Measurements from ENCODE around the gene DDX10.

Gene DDX10

GRCh38 chr11:108852701-108853100 is 187.8 kb downstream of the DDX10 start:
- H3K36me3 ChIP-seq (ENCODE audit: control insufficient read depth, insufficient read depth, low read length) = peaks cover 4% of the 10 kb centered on the region
- no peaks in the 10 kb centered on the region for H3K27me3 ChIP-seq (ENCODE audit: control insufficient read depth, insufficient read depth, low read length)
- H3K9me3 ChIP-seq (ENCODE audit: control insufficient read depth, insufficient read depth, low read length) = no peaks in the 10 kb centered on the region
- H3K4me1 ChIP-seq (ENCODE audit: control insufficient read depth, insufficient read depth, low read length) = peaks cover 5% of the 10 kb centered on the region; the same call in 1 of the 2 replicates
- H3K27ac ChIP-seq (ENCODE audit: low read depth, low read length) = no peak overlapping the region
- H3K9ac ChIP-seq (ENCODE audit: low read depth, low read length) = no peak overlapping the region
- no peak overlapping the region for H3K4me3 ChIP-seq (ENCODE audit: low read depth, low read length)

GRCh38 chr11:108853151-108853550 is 188.3 kb downstream of the DDX10 start:
- Histone ChIP-seq H3K9ac (ENCODE audit: low read depth, low read length) (no peak overlapping the region), H3K27me3 (ENCODE audit: control insufficient read depth, insufficient read depth, low read length) (no peaks in the 10 kb centered on the region), H3K36me3 (ENCODE audit: control insufficient read depth, insufficient read depth, low read length) (peaks cover 4% of the 10 kb centered on the region), H3K27ac (ENCODE audit: low read depth, low read length) (no peak overlapping the region), H3K4me1 (ENCODE audit: control insufficient read depth, insufficient read depth, low read length) (peaks cover 5% of the 10 kb centered on the region; the same call in 1 of the 2 replicates), H3K4me3 (ENCODE audit: low read depth, low read length) (no peak overlapping the region), H3K9me3 (ENCODE audit: control insufficient read depth, insufficient read depth, low read length) (no peaks in the 10 kb centered on the region)

GRCh38 chr11:108853864-108854263 is 189.0 kb downstream of the DDX10 start:
- H3K4me1 ChIP-seq (ENCODE audit: control insufficient read depth, insufficient read depth, low read length) = peaks cover 12% of the 10 kb centered on the region
- peaks cover 4% of the 10 kb centered on the region for H3K36me3 ChIP-seq (ENCODE audit: control insufficient read depth, insufficient read depth, low read length)
- no peak overlapping the region for H3K4me3 ChIP-seq (ENCODE audit: low read depth, low read length)
- H3K9me3 ChIP-seq (ENCODE audit: control insufficient read depth, insufficient read depth, low read length) = no peaks in the 10 kb centered on the region
- no peaks in the 10 kb centered on the region for H3K27me3 ChIP-seq (ENCODE audit: control insufficient read depth, insufficient read depth, low read length)
- no peak overlapping the region for H3K9ac ChIP-seq (ENCODE audit: low read depth, low read length)
- no peak overlapping the region for H3K27ac ChIP-seq (ENCODE audit: low read depth, low read length)

- Histone ChIP-seq H3K9ac (ENCODE audit: low read depth, low read length) (no peak overlapping the region), H3K4me1 (ENCODE audit: control insufficient read depth, insufficient read depth, low read length) (peaks cover 15% of the 10 kb centered on the region), H3K9me3 (ENCODE audit: control insufficient read depth, insufficient read depth, low read length) (no peaks in the 10 kb centered on the region), H3K36me3 (ENCODE audit: control insufficient read depth, insufficient read depth, low read length) (peaks cover 4% of the 10 kb centered on the region), H3K27ac (ENCODE audit: low read depth, low read length) (no peak overlapping the region), H3K27me3 (ENCODE audit: control insufficient read depth, insufficient read depth, low read length) (no peaks in the 10 kb centered on the region), H3K4me3 (ENCODE audit: low read depth, low read length) (no peak overlapping the region)
Observed at GRCh38 chr11:108854346-108854745, 189.5 kb downstream of the DDX10 start.

- H3K4me3 ChIP-seq (ENCODE audit: low read depth, low read length) = no peak overlapping the region
- H3K27me3 ChIP-seq (ENCODE audit: control insufficient read depth, insufficient read depth, low read length) = no peaks in the 10 kb centered on the region
- no peak overlapping the region for H3K27ac ChIP-seq (ENCODE audit: low read depth, low read length)
- no peaks in the 10 kb centered on the region for H3K9me3 ChIP-seq (ENCODE audit: control insufficient read depth, insufficient read depth, low read length)
- H3K4me1 ChIP-seq (ENCODE audit: control insufficient read depth, insufficient read depth, low read length) = peaks cover 15% of the 10 kb centered on the region
- H3K9ac ChIP-seq (ENCODE audit: low read depth, low read length) = no peak overlapping the region
- peaks cover 4% of the 10 kb centered on the region for H3K36me3 ChIP-seq (ENCODE audit: control insufficient read depth, insufficient read depth, low read length)
Observed at GRCh38 chr11:108857382-108857781, 192.5 kb downstream of the DDX10 start.

GRCh38 chr11:108858622-108859021 is 193.8 kb downstream of the DDX10 start:
- H3K27me3 ChIP-seq (ENCODE audit: control insufficient read depth, insufficient read depth, low read length) = no peaks in the 10 kb centered on the region
- H3K4me1 ChIP-seq (ENCODE audit: control insufficient read depth, insufficient read depth, low read length) = peaks cover 15% of the 10 kb centered on the region

GRCh38 chr11:108859510-108859909 is 194.6 kb downstream of the DDX10 start:
- Histone ChIP-seq H3K9me3 (ENCODE audit: control insufficient read depth, insufficient read depth, low read length) (no peaks in the 10 kb centered on the region), H3K27me3 (ENCODE audit: control insufficient read depth, insufficient read depth, low read length) (no peaks in the 10 kb centered on the region), H3K27ac (ENCODE audit: low read depth, low read length) (no peak overlapping the region), H3K4me1 (ENCODE audit: control insufficient read depth, insufficient read depth, low read length) (peaks cover 15% of the 10 kb centered on the region), H3K36me3 (ENCODE audit: control insufficient read depth, insufficient read depth, low read length) (no peaks in the 10 kb centered on the region), H3K9ac (ENCODE audit: low read depth, low read length) (no peak overlapping the region), H3K4me3 (ENCODE audit: low read depth, low read length) (no peak overlapping the region)

More at GRCh38 chr11:108858622-108859021, 193.8 kb downstream of the DDX10 start:
- Histone ChIP-seq H3K9me3 (ENCODE audit: control insufficient read depth, insufficient read depth, low read length) (no peaks in the 10 kb centered on the region), H3K36me3 (ENCODE audit: control insufficient read depth, insufficient read depth, low read length) (no peaks in the 10 kb centered on the region), H3K27ac (ENCODE audit: low read depth, low read length) (no peak overlapping the region), H3K9ac (ENCODE audit: low read depth, low read length) (no peak overlapping the region), H3K4me3 (ENCODE audit: low read depth, low read length) (no peak overlapping the region)

- Histone ChIP-seq H3K36me3 (ENCODE audit: control insufficient read depth, insufficient read depth, low read length) (no peaks in the 10 kb centered on the region), H3K27ac (ENCODE audit: low read depth, low read length) (no peak overlapping the region), H3K9ac (ENCODE audit: low read depth, low read length) (no peak overlapping the region), H3K9me3 (ENCODE audit: control insufficient read depth, insufficient read depth, low read length) (no peaks in the 10 kb centered on the region), H3K4me3 (ENCODE audit: low read depth, low read length) (no peak overlapping the region), H3K27me3 (ENCODE audit: control insufficient read depth, insufficient read depth, low read length) (no peaks in the 10 kb centered on the region), H3K4me1 (ENCODE audit: control insufficient read depth, insufficient read depth, low read length) (peaks cover 15% of the 10 kb centered on the region)
Observed at GRCh38 chr11:108863528-108863927, 198.7 kb downstream of the DDX10 start.

GRCh38 chr11:108865406-108865805 is 200.5 kb downstream of the DDX10 start:
- H3K36me3 ChIP-seq (ENCODE audit: control insufficient read depth, insufficient read depth, low read length) = no peaks in the 10 kb centered on the region
- H3K27ac ChIP-seq (ENCODE audit: low read depth, low read length) = no peak overlapping the region
- H3K9ac ChIP-seq (ENCODE audit: low read depth, low read length) = no peak overlapping the region
- H3K9me3 ChIP-seq (ENCODE audit: control insufficient read depth, insufficient read depth, low read length) = no peaks in the 10 kb centered on the region
- no peaks in the 10 kb centered on the region for H3K27me3 ChIP-seq (ENCODE audit: control insufficient read depth, insufficient read depth, low read length)
- peaks cover 25% of the 10 kb centered on the region for H3K4me1 ChIP-seq (ENCODE audit: control insufficient read depth, insufficient read depth, low read length)
- no peak overlapping the region for H3K4me3 ChIP-seq (ENCODE audit: low read depth, low read length)

GRCh38 chr11:108866781-108867180 is 201.9 kb downstream of the DDX10 start:
- no peaks in the 10 kb centered on the region for H3K9me3 ChIP-seq (ENCODE audit: control insufficient read depth, insufficient read depth, low read length)
- no peaks in the 10 kb centered on the region for H3K27me3 ChIP-seq (ENCODE audit: control insufficient read depth, insufficient read depth, low read length)
- no peak overlapping the region for H3K9ac ChIP-seq (ENCODE audit: low read depth, low read length)
- no peaks in the 10 kb centered on the region for H3K36me3 ChIP-seq (ENCODE audit: control insufficient read depth, insufficient read depth, low read length)
- H3K27ac ChIP-seq (ENCODE audit: low read depth, low read length) = no peak overlapping the region
- no peak overlapping the region for H3K4me3 ChIP-seq (ENCODE audit: low read depth, low read length)
- peaks cover 39% of the 10 kb centered on the region for H3K4me1 ChIP-seq (ENCODE audit: control insufficient read depth, insufficient read depth, low read length)

- Histone ChIP-seq H3K4me3 (ENCODE audit: low read depth, low read length) (no peak overlapping the region), H3K9ac (ENCODE audit: low read depth, low read length) (no peak overlapping the region), H3K36me3 (ENCODE audit: control insufficient read depth, insufficient read depth, low read length) (no peaks in the 10 kb centered on the region), H3K27me3 (ENCODE audit: control insufficient read depth, insufficient read depth, low read length) (no peaks in the 10 kb centered on the region), H3K4me1 (ENCODE audit: control insufficient read depth, insufficient read depth, low read length) (peaks cover 63% of the 10 kb centered on the region), H3K27ac (ENCODE audit: low read depth, low read length) (peak overlapping the region; percentile 50), H3K9me3 (ENCODE audit: control insufficient read depth, insufficient read depth, low read length) (no peaks in the 10 kb centered on the region)
Observed at GRCh38 chr11:108870373-108871020, 205.6 kb downstream of the DDX10 start.
